Measurements from ENCODE around the gene OSBPL3.

Gene OSBPL3

GRCh38 chr7:24939416-24939815 is 40.6 kb downstream of the OSBPL3 start:
- H2AFZ ChIP-seq (ENCODE audit: low read length), result no peak overlapping the region
- no peaks in the 10 kb centered on the region for H3K36me3 ChIP-seq (replicated peaks; ENCODE audit: insufficient read depth, low read length)
- no peak for DNase-seq
- no peak overlapping the region for H3K4me3 ChIP-seq (ENCODE audit: low read length)
- H4K20me1 ChIP-seq (ENCODE audit: insufficient read depth, low read length), result no peaks in the 10 kb centered on the region
- peaks cover 82% of the 10 kb centered on the region for H3K79me2 ChIP-seq (ENCODE audit: low read length)
- no peak overlapping the region for H3K4me2 ChIP-seq (ENCODE audit: low read depth, low read length)
- H3K27ac ChIP-seq (ENCODE audit: low read length), result no peak overlapping the region
- H3F3A ChIP-seq (ENCODE audit: insufficient read depth, low read length), result peaks cover 9% of the 10 kb centered on the region; the same call in 1 of the 2 replicates
- no peak overlapping the region for H3K9ac ChIP-seq (ENCODE audit: low read length)
- H3K27me3 ChIP-seq (replicated peaks; ENCODE audit: insufficient read depth, low read length), result no peaks in the 10 kb centered on the region
- no peaks in the 10 kb centered on the region for H3K9me3 ChIP-seq (replicated peaks; ENCODE audit: insufficient read depth, low read length)
- H3K9me2 ChIP-seq (replicated peaks; ENCODE audit: insufficient read depth, low read length), result no peaks in the 10 kb centered on the region
- peaks cover 9% of the 10 kb centered on the region for H3K4me1 ChIP-seq (ENCODE audit: low read length)
- no peak for TF ChIP-seq EZH2phosphoT487 (IDR thresholded peaks at IDR 0.05; ENCODE audit: low read length)
- TF ChIP-seq CTCF (IDR thresholded peaks at IDR 0.05; ENCODE audit: low read length), result no peak
- TF ChIP-seq EZH2 (optimal IDR thresholded peaks at IDR 0.05; ENCODE audit: low read depth, low read length), result no peak

DNA sequence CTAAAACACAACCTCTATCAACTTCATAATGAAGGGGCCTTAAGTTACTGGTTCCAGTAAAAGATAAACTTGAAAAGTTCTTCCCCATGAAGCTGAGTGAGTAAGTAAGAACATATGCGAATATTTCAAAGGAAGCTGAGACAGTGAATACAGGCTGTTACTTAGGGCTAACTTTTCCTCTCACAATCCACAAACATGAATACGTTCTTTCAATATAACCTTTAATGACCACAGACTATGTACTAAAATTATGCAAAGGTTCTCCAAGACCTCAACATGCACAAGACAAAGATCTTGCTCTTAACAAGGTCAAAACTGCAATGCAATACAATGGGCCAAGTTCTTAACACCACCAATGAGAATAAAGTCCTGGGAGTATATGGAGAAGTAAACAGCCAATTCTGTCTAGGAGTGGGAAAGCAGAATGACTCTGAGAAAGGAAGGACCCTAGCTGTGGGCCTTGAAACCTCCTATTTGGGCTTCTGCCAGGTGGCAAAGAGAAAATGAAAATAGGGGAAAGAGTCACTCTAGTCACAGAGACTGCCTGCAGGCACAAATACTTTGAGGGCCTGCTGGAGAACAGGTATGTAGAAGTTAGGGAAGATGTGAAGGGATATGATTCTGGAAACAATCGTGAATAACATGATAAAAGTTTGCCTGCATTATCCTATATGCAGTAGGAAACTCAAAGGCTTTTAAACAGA is 43.7 kb downstream of the OSBPL3 start:
- Histone ChIP-seq H3K9me3 (replicated peaks; ENCODE audit: insufficient read depth, low read length) (no peaks in the 10 kb centered on the region), H3K27ac (ENCODE audit: low read length) (peak overlapping the region; percentile 18; the same call in 1 of the 2 replicates), H3K4me1 (ENCODE audit: low read length) (peaks cover 9% of the 10 kb centered on the region), H3K79me2 (ENCODE audit: low read length) (peaks cover 84% of the 10 kb centered on the region), H4K20me1 (ENCODE audit: insufficient read depth, low read length) (no peaks in the 10 kb centered on the region), H3K9ac (ENCODE audit: low read length) (no peak overlapping the region; the same call in 1 of the 2 replicates), H3F3A (ENCODE audit: insufficient read depth, low read length) (peaks cover 9% of the 10 kb centered on the region; the same call in 1 of the 2 replicates), H3K9me2 (replicated peaks; ENCODE audit: insufficient read depth, low read length) (no peaks in the 10 kb centered on the region), H3K36me3 (replicated peaks; ENCODE audit: insufficient read depth, low read length) (no peaks in the 10 kb centered on the region), H3K4me2 (ENCODE audit: low read depth, low read length) (peak overlapping the region; percentile 12), H2AFZ (ENCODE audit: low read length) (no peak overlapping the region), H3K4me3 (ENCODE audit: low read length) (no peak overlapping the region), H3K27me3 (replicated peaks; ENCODE audit: insufficient read depth, low read length) (no peaks in the 10 kb centered on the region)
- DNase-seq, result peak; percentile 50
- TF ChIP-seq EZH2 (optimal IDR thresholded peaks at IDR 0.05; ENCODE audit: low read depth, low read length) (no peak), CTCF (IDR thresholded peaks at IDR 0.05; ENCODE audit: low read length) (no peak), EZH2phosphoT487 (IDR thresholded peaks at IDR 0.05; ENCODE audit: low read length) (no peak)

GRCh38 chr7:24933298-24933697 is 46.7 kb downstream of the OSBPL3 start:
- peaks cover 9% of the 10 kb centered on the region; the same call in 1 of the 2 replicates for H3F3A ChIP-seq (ENCODE audit: insufficient read depth, low read length)
- H3K9ac ChIP-seq (ENCODE audit: low read length), result no peak overlapping the region
- no peak for DNase-seq
- TF ChIP-seq EZH2 (optimal IDR thresholded peaks at IDR 0.05; ENCODE audit: low read depth, low read length), result no peak
- no peak for TF ChIP-seq EZH2phosphoT487 (IDR thresholded peaks at IDR 0.05; ENCODE audit: low read length)
- TF ChIP-seq CTCF (IDR thresholded peaks at IDR 0.05; ENCODE audit: low read length), result no peak
- H2AFZ ChIP-seq (ENCODE audit: low read length), result no peak overlapping the region
- no peaks in the 10 kb centered on the region for H3K27me3 ChIP-seq (replicated peaks; ENCODE audit: insufficient read depth, low read length)
- H3K4me3 ChIP-seq (ENCODE audit: low read length), result no peak overlapping the region
- no peak overlapping the region for H3K27ac ChIP-seq (ENCODE audit: low read length)
- no peaks in the 10 kb centered on the region for H3K9me3 ChIP-seq (replicated peaks; ENCODE audit: insufficient read depth, low read length)
- peaks cover 85% of the 10 kb centered on the region for H3K79me2 ChIP-seq (ENCODE audit: low read length)
- H3K36me3 ChIP-seq (replicated peaks; ENCODE audit: insufficient read depth, low read length), result no peaks in the 10 kb centered on the region
- no peak overlapping the region for H3K4me2 ChIP-seq (ENCODE audit: low read depth, low read length)
- H3K9me2 ChIP-seq (replicated peaks; ENCODE audit: insufficient read depth, low read length), result no peaks in the 10 kb centered on the region
- peaks cover 20% of the 10 kb centered on the region for H3K4me1 ChIP-seq (ENCODE audit: low read length)
- H4K20me1 ChIP-seq (ENCODE audit: insufficient read depth, low read length), result no peaks in the 10 kb centered on the region

All from MM.1S (cell line).